Measurements from ENCODE around the gene SYNDIG1L.

DNA sequence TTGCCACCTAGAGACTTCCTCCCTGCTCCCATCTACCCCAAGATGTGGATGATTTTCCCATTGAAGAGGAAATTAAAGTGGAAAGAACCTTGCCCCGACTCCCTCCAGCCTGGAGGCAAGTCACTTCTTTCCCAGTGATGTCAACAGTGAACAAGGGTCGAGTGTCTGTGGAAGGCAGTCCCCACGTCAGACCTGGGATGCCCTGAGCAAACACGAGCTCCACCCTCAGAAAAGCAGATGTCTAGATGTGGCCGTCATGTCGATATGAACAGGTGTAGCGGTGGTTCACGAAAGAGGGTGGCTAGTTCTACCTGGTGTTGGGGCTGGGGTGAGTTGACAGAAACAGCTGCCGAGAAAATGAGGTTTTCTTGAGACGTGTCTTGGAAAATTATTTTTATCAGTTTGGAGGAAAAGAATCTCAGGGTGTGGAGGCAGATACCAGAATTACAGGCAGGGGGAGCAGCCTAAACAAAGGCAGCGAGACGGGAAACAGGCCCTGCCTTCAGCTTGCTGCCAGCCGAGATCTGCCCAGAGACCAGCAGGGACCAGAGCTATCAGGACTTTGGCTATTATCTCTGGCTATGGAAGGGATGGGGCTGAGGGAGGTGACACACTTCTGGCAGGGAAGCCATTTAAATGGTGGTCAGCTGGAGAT lies 25.9 kb downstream of the SYNDIG1L start:
- TF ChIP-seq, protein P1, sequence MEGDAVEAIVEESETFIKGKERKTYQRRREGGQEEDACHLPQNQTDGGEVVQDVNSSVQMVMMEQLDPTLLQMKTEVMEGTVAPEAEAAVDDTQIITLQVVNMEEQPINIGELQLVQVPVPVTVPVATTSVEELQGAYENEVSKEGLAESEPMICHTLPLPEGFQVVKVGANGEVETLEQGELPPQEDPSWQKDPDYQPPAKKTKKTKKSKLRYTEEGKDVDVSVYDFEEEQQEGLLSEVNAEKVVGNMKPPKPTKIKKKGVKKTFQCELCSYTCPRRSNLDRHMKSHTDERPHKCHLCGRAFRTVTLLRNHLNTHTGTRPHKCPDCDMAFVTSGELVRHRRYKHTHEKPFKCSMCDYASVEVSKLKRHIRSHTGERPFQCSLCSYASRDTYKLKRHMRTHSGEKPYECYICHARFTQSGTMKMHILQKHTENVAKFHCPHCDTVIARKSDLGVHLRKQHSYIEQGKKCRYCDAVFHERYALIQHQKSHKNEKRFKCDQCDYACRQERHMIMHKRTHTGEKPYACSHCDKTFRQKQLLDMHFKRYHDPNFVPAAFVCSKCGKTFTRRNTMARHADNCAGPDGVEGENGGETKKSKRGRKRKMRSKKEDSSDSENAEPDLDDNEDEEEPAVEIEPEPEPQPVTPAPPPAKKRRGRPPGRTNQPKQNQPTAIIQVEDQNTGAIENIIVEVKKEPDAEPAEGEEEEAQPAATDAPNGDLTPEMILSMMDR (conservative IDR thresholded peaks at IDR 0.05 in 1 of 2, IDR thresholded peaks at IDR 0.05 in 1 of 2; ENCODE audit: extremely low read depth in 1 of 2, insufficient read depth in 1 of 2, low read depth in 1 of 2, low read length in 2 of 2) = no peak
- no peak for TF ChIP-seq EZH2 (IDR thresholded peaks at IDR 0.05; ENCODE audit: borderline replicate concordance, low read length)
